Nephron progenitor cell (in vitro differentiated cells): ENCODE data around the gene NWD2.
A peak's percentile ranks its signal among the peaks of the same experiment; 100 is the strongest.

Experiments used
- DNase-seq: peaks from one replicate; pipeline ENCODE4 v3.0.0; 2021
- H3K27ac Mint-ChIP-seq: 2 replicates; pipeline ENCODE4 v1.8.0; 2021; ENCODE audit warnings: mild to moderate bottlenecking, moderate library complexity, mixed read lengths
- H3K27me3 Mint-ChIP-seq: 2 replicates; pipeline ENCODE4 v1.8.0; 2021; ENCODE audit warnings: mild to moderate bottlenecking, low read depth, mixed read lengths; ENCODE audit not compliant: poor library complexity
- H3K36me3 Mint-ChIP-seq: 2 replicates; pipeline ENCODE4 v1.8.0; 2021; ENCODE audit warnings: low read depth, mixed read lengths
- H3K4me1 Mint-ChIP-seq: 2 replicates; pipeline ENCODE4 v1.8.0; 2021; ENCODE audit warnings: mixed read lengths
- H3K4me3 Mint-ChIP-seq: 2 replicates; pipeline ENCODE4 v1.8.0; 2021; ENCODE audit warnings: mild to moderate bottlenecking, moderate library complexity, mixed read lengths
- H3K9me3 Mint-ChIP-seq: 2 replicates; pipeline ENCODE4 v1.8.0; 2021; ENCODE audit warnings: mild to moderate bottlenecking, moderate library complexity, mixed read lengths
- CTCF ChIP-seq: fragments of 200-600 bp; sonication (generic); IDR thresholded peaks from 2 replicates; pipeline ENCODE4 v1.5.0; 2021; ENCODE audit warnings: antibody characterized with exemption

The NWD2 gene

GRCh38 chr4:37370052-37370451, 125.5 kb downstream of the NWD2 start:
- H3K4me1 Mint-ChIP-seq, result no peaks in the 10 kb centered on the region
- H3K36me3 Mint-ChIP-seq, result no peaks in the 10 kb centered on the region
- H3K9me3 Mint-ChIP-seq, result no peaks in the 10 kb centered on the region
- no peaks in the 10 kb centered on the region for H3K27me3 Mint-ChIP-seq
- no peak for DNase-seq
- H3K4me3 Mint-ChIP-seq, result no peak overlapping the region
- no peak for TF ChIP-seq CTCF
- H3K27ac Mint-ChIP-seq, result no peak overlapping the region

GRCh38 chr4:37381040-37381668, 136.6 kb downstream of the NWD2 start:
- Mint-ChIP-seq H3K27me3 (no peaks in the 10 kb centered on the region), H3K9me3 (no peaks in the 10 kb centered on the region), H3K4me1 (no peaks in the 10 kb centered on the region), H3K36me3 (no peaks in the 10 kb centered on the region), H3K4me3 (no peak overlapping the region), H3K27ac (no peak overlapping the region)
- no peak for DNase-seq
- TF ChIP-seq CTCF, result no peak

DNA sequence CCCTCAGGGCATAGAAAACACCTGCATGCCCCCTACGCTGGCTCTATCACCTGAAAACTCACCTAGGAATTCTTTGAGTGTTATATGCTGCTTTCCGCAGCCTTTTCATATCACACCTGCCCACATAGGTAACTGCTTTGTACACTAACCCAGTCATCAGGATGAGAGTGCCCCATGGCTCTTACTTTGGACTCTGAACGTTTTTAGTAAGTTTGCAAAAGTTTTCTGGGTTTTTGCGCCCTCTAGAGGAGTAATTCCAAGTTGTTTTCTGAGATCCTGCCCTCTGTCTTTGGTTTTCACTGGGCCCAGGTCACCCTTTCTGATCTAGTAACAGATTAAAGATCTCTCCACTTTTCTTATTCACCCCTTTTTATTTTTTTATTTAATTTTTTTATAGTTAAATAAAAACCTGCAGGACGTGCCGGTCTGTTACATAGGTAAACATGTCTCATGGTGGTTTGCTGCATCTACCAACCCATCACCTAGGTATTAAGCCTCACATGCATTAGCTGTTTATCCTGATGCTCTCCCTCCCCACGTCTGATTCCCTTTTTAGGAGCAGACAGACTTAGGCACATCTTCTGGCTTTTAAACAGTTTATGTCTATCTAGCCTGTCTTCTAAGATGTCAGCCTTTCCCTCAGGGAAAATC, 139.2 kb downstream of the NWD2 start:
- TF ChIP-seq CTCF, result peak; percentile 66
- DNase-seq, result peak; percentile 37
- H3K4me1 Mint-ChIP-seq, result no peaks in the 10 kb centered on the region
- no peaks in the 10 kb centered on the region for H3K36me3 Mint-ChIP-seq
- no peak overlapping the region for H3K27ac Mint-ChIP-seq
- peaks cover 4% of the 10 kb centered on the region for H3K27me3 Mint-ChIP-seq
- no peak overlapping the region for H3K4me3 Mint-ChIP-seq
- no peaks in the 10 kb centered on the region for H3K9me3 Mint-ChIP-seq

DNA sequence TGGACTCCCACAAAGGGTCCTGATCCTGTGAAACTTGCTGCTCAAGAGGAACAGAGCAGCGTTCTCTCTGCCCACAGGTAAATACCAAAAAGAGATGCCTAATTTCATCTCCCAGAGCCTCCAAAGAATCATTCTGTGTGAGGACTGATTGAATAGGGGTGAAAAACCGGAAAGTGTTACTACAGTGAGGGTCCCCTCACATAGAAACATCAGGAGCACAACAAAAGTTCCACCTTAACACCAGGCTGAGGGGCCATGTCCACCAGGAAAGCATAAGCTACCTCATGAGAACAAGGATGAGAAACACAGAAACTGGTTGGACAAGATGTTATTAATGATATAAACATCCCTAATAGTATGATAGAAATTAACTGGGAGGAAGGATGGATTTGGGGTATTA, 140.9 kb downstream of the NWD2 start:
- no peaks in the 10 kb centered on the region for H3K4me1 Mint-ChIP-seq
- H3K27me3 Mint-ChIP-seq, result peaks cover 4% of the 10 kb centered on the region
- no peak for TF ChIP-seq CTCF
- no peaks in the 10 kb centered on the region for H3K36me3 Mint-ChIP-seq
- H3K27ac Mint-ChIP-seq, result no peak overlapping the region
- no peak for DNase-seq
- no peaks in the 10 kb centered on the region for H3K9me3 Mint-ChIP-seq
- no peak overlapping the region for H3K4me3 Mint-ChIP-seq

- TF ChIP-seq CTCF, result no peak
- Mint-ChIP-seq H3K36me3 (no peaks in the 10 kb centered on the region), H3K9me3 (no peaks in the 10 kb centered on the region), H3K27ac (no peak overlapping the region), H3K4me1 (no peaks in the 10 kb centered on the region), H3K27me3 (peaks cover 6% of the 10 kb centered on the region), H3K4me3 (no peak overlapping the region)
- no peak for DNase-seq
These were observed 144.3 kb downstream of the NWD2 start for GRCh38 chr4:37388681-37389365.
